ACC112 (cell line): ENCODE results near the gene STX2.

ENCODE experiments used
- H2AFZ ChIP-seq: fragments of 200-600 bp; sonication (generic); one replicate; pipeline ENCODE4 v1.6.0; 2017; ENCODE audit warnings: antibody characterized with exemption, low read length; ENCODE audit not compliant: unreplicated experiment
- H3K27ac ChIP-seq: fragments of 200-600 bp; sonication (generic); 2 replicates; pipeline ENCODE4 v1.5.1; 2014; ENCODE audit warnings: low read depth, mild to moderate bottlenecking, antibody characterized with exemption, low read length, moderate library complexity
- H3K27me3 ChIP-seq: fragments of 200-600 bp; sonication (generic); 2 replicates; pipeline ENCODE4 v1.6.1; 2014; ENCODE audit warnings: mild to moderate bottlenecking, antibody characterized with exemption, low read length, moderate library complexity, mixed read lengths; ENCODE audit not compliant: insufficient read depth
- H3K36me3 ChIP-seq: fragments of 200-600 bp; sonication (generic); 2 replicates; pipeline ENCODE4 v1.6.1; 2016; ENCODE audit warnings: mild to moderate bottlenecking, antibody characterized with exemption, low read length, moderate library complexity, mixed read lengths; ENCODE audit not compliant: insufficient read depth
- H3K4me1 ChIP-seq: fragments of 200-600 bp; sonication (generic); one replicate; pipeline ENCODE4 v1.6.1; 2016; ENCODE audit warnings: low read length, mixed read lengths; ENCODE audit not compliant: insufficient read depth, unreplicated experiment, control insufficient read depth
- H3K4me3 ChIP-seq: fragments of 200-600 bp; sonication (generic); 2 replicates; pipeline ENCODE4 v1.5.1; 2014; ENCODE audit warnings: mild to moderate bottlenecking, low read depth, low read length
- H3K79me2 ChIP-seq: fragments of 200-600 bp; sonication (generic); one replicate; pipeline ENCODE4 v1.6.0; 2016; ENCODE audit warnings: low read length; ENCODE audit not compliant: control insufficient read depth, unreplicated experiment, insufficient read depth

The STX2 gene

GRCh38 chr12:130830246-130830551 lies 8.9 kb downstream of the STX2 start:
- Histone ChIP-seq H3K79me2 (peaks cover 65% of the 10 kb centered on the region), H3K27ac (no peak overlapping the region), H3K4me1 (peaks cover 32% of the 10 kb centered on the region), H3K36me3 (peaks cover 3% of the 10 kb centered on the region; the same call in 1 of the 2 replicates), H3K27me3 (no peaks in the 10 kb centered on the region), H3K4me3 (no peak overlapping the region), H2AFZ (no peak overlapping the region)

- no peak overlapping the region for H3K27ac ChIP-seq
- H3K79me2 ChIP-seq, result peaks cover 63% of the 10 kb centered on the region
- H3K4me1 ChIP-seq, result peaks cover 32% of the 10 kb centered on the region
- H3K27me3 ChIP-seq, result no peaks in the 10 kb centered on the region
- H3K4me3 ChIP-seq, result no peak overlapping the region
- peaks cover 3% of the 10 kb centered on the region; the same call in 1 of the 2 replicates for H3K36me3 ChIP-seq
- no peak overlapping the region for H2AFZ ChIP-seq
Measured at GRCh38 chr12:130829391-130830245, 9.4 kb downstream of the STX2 start.

GRCh38 chr12:130828895-130829294 lies 10.2 kb downstream of the STX2 start:
- Histone ChIP-seq H3K4me3 (no peak overlapping the region), H3K27ac (no peak overlapping the region), H3K4me1 (peaks cover 32% of the 10 kb centered on the region), H3K36me3 (peaks cover 3% of the 10 kb centered on the region; the same call in 1 of the 2 replicates), H2AFZ (no peak overlapping the region), H3K79me2 (peaks cover 58% of the 10 kb centered on the region), H3K27me3 (no peaks in the 10 kb centered on the region)

GRCh38 chr12:130827432-130827831 lies 11.6 kb downstream of the STX2 start:
- H3K27me3 ChIP-seq, result no peaks in the 10 kb centered on the region
- no peak overlapping the region for H3K4me3 ChIP-seq
- peaks cover 45% of the 10 kb centered on the region for H3K79me2 ChIP-seq
- peaks cover 17% of the 10 kb centered on the region for H3K4me1 ChIP-seq
- no peak overlapping the region for H2AFZ ChIP-seq
- peaks cover 9% of the 10 kb centered on the region; the same call in 1 of the 2 replicates for H3K36me3 ChIP-seq
- peak overlapping the region; percentile 53 for H3K27ac ChIP-seq

- Histone ChIP-seq H2AFZ (no peak overlapping the region), H3K4me3 (no peak overlapping the region), H3K4me1 (peaks cover 11% of the 10 kb centered on the region), H3K27me3 (no peaks in the 10 kb centered on the region), H3K27ac (peak overlapping the region; percentile 82), H3K79me2 (peaks cover 36% of the 10 kb centered on the region), H3K36me3 (peaks cover 10% of the 10 kb centered on the region; the same call in 1 of the 2 replicates)
Measured at GRCh38 chr12:130826151-130826801, 12.8 kb downstream of the STX2 start.

- peak overlapping the region; percentile 82 for H3K27ac ChIP-seq
- no peaks in the 10 kb centered on the region for H3K27me3 ChIP-seq
- H2AFZ ChIP-seq, result no peak overlapping the region
- H3K79me2 ChIP-seq, result peaks cover 31% of the 10 kb centered on the region
- peaks cover 10% of the 10 kb centered on the region; the same call in 1 of the 2 replicates for H3K36me3 ChIP-seq
- no peak overlapping the region for H3K4me3 ChIP-seq
- peaks cover 11% of the 10 kb centered on the region for H3K4me1 ChIP-seq
Measured at GRCh38 chr12:130825771-130826150, 13.3 kb downstream of the STX2 start.

- Histone ChIP-seq H3K4me1 (no peaks in the 10 kb centered on the region), H3K79me2 (peaks cover 5% of the 10 kb centered on the region), H3K27me3 (no peaks in the 10 kb centered on the region), H3K36me3 (peaks cover 10% of the 10 kb centered on the region; the same call in 1 of the 2 replicates), H3K27ac (no peak overlapping the region), H3K4me3 (no peak overlapping the region), H2AFZ (no peak overlapping the region)
Measured at GRCh38 chr12:130819681-130820080, 19.4 kb downstream of the STX2 start.

- Histone ChIP-seq H3K4me1 (no peaks in the 10 kb centered on the region), H3K4me3 (no peak overlapping the region), H2AFZ (no peak overlapping the region), H3K27me3 (no peaks in the 10 kb centered on the region), H3K36me3 (peaks cover 10% of the 10 kb centered on the region; the same call in 1 of the 2 replicates), H3K79me2 (peaks cover 2% of the 10 kb centered on the region), H3K27ac (no peak overlapping the region)
Measured at GRCh38 chr12:130818635-130819576, 20.1 kb downstream of the STX2 start.

GRCh38 chr12:130818272-130818634 lies 20.8 kb downstream of the STX2 start:
- Histone ChIP-seq H3K27me3 (no peaks in the 10 kb centered on the region), H3K36me3 (peaks cover 10% of the 10 kb centered on the region; the same call in 1 of the 2 replicates), H3K27ac (no peak overlapping the region), H3K4me3 (no peak overlapping the region), H3K79me2 (peaks cover 2% of the 10 kb centered on the region), H2AFZ (no peak overlapping the region), H3K4me1 (no peaks in the 10 kb centered on the region)

- Histone ChIP-seq H3K79me2 (peaks cover 2% of the 10 kb centered on the region), H3K27ac (no peak overlapping the region), H3K4me3 (no peak overlapping the region), H3K27me3 (no peaks in the 10 kb centered on the region), H3K4me1 (no peaks in the 10 kb centered on the region), H2AFZ (no peak overlapping the region), H3K36me3 (peaks cover 8% of the 10 kb centered on the region; the same call in 1 of the 2 replicates)
Measured at GRCh38 chr12:130817804-130818203, 21.2 kb downstream of the STX2 start.
